HepG2 (cell line): Measurements from ENCODE around the gene NAV2. TPM values are rescaled to one million over a fixed set of nuclear protein-coding genes. Genes with fewer than 3 reads are reported as not detected.
A peak's percentile ranks its signal among the peaks of the same experiment; 100 is the strongest.

Experiments
- AGO2 ChIP-seq: fragments of 200-400 bp; formaldehyde crosslinking; optimal IDR thresholded peaks from 2 replicates; pipeline ENCODE3; 2017; ENCODE audit warnings: mild to moderate bottlenecking, low read depth, low read length, moderate library complexity
- ATRX ChIP-seq: sonication (generic); formaldehyde crosslinking; IDR thresholded peaks from 2 replicates; pipeline ENCODE4 v1.4.0; 2020; ENCODE audit warnings: missing genetic modification reagents, borderline replicate concordance
- CREM ChIP-seq, 2 experiments: sonication (generic) in 1 of 2; formaldehyde crosslinking in 1 of 2; IDR thresholded peaks; 2 replicates each; pipeline versions ENCODE4 v1.4.0 to v1.6.1; 2016 to 2020; ENCODE audit warnings: antibody characterized with exemption in 1 of 2, mild to moderate bottlenecking in 1 of 2, missing genetic modification reagents in 1 of 2
- ELF1 ChIP-seq: sonication (generic); formaldehyde crosslinking; IDR thresholded peaks from 2 replicates; pipeline ENCODE4 v1.4.0; 2020; ENCODE audit warnings: missing genetic modification reagents
- ELF4 ChIP-seq: sonication (generic); formaldehyde crosslinking; IDR thresholded peaks from 2 replicates; pipeline ENCODE4 v1.5.0; 2020; ENCODE audit warnings: missing genetic modification reagents, mild to moderate bottlenecking, moderate library complexity, borderline replicate concordance
- FOSL2 ChIP-seq: sonication (generic); formaldehyde crosslinking; IDR thresholded peaks from 2 replicates; pipeline ENCODE4 v1.4.0; 2020; ENCODE audit warnings: missing genetic modification reagents
- HNRNPH1 ChIP-seq: fragments of 200-400 bp; formaldehyde crosslinking; optimal IDR thresholded peaks from 2 replicates; pipeline ENCODE3; 2017; ENCODE audit warnings: mild to moderate bottlenecking, low read depth, low read length
- KDM2A ChIP-seq: sonication (generic); formaldehyde crosslinking; IDR thresholded peaks from 2 replicates; pipeline ENCODE4 v1.4.0; 2020; ENCODE audit warnings: low read depth, missing genetic modification reagents, borderline replicate concordance
- MYNN ChIP-seq: sonication (generic); formaldehyde crosslinking; IDR thresholded peaks from 2 replicates; pipeline ENCODE4 v1.4.0; 2020; ENCODE audit warnings: mild to moderate bottlenecking, low read depth, missing genetic modification reagents
- NFYB ChIP-seq: sonication (generic); formaldehyde crosslinking; IDR thresholded peaks from 2 replicates; pipeline ENCODE4 v1.4.0; 2020; ENCODE audit warnings: missing genetic modification reagents
- NR2F2 ChIP-seq: IDR thresholded peaks from 2 replicates; pipeline ENCODE4 v1.6.1; 2012; ENCODE audit warnings: low read depth, inconsistent platforms, borderline replicate concordance
- PRDM15 ChIP-seq: sonication (generic); formaldehyde crosslinking; IDR thresholded peaks from 2 replicates; pipeline ENCODE4 v1.4.0; 2020; ENCODE audit warnings: missing genetic modification reagents
- RAD21 ChIP-seq: fragments of 450-650 bp; formaldehyde crosslinking; IDR thresholded peaks from 2 replicates; pipeline ENCODE4 v1.5.0; 2020; ENCODE audit warnings: mild to moderate bottlenecking
- RBAK ChIP-seq: sonication (generic); formaldehyde crosslinking; IDR thresholded peaks from 2 replicates; pipeline ENCODE4 v1.5.1; 2020; ENCODE audit warnings: mild to moderate bottlenecking, missing genetic modification reagents
- SALL1 ChIP-seq: sonication (generic); formaldehyde crosslinking; IDR thresholded peaks from 2 replicates; pipeline ENCODE4 v1.8.0; 2022; ENCODE audit warnings: mild to moderate bottlenecking, missing genetic modification reagents
- SIN3B ChIP-seq: fragments of 150-350 bp; IDR thresholded peaks from 2 replicates; pipeline ENCODE4 v1.6.1; 2014; ENCODE audit warnings: low read length
- SMAD9 ChIP-seq: sonication (generic); formaldehyde crosslinking; IDR thresholded peaks from 2 replicates; pipeline ENCODE4 v1.5.1; 2020; ENCODE audit warnings: mild to moderate bottlenecking, missing genetic modification reagents
- SOX5 ChIP-seq: IDR thresholded peaks from 2 replicates; pipeline ENCODE4 v1.6.1; 2016; ENCODE audit warnings: borderline replicate concordance
- TSC22D2 ChIP-seq: sonication (generic); formaldehyde crosslinking; IDR thresholded peaks from 2 replicates; pipeline ENCODE4 v1.5.1; 2020; ENCODE audit warnings: missing genetic modification reagents, mild to moderate bottlenecking, borderline replicate concordance
- ZBTB43 ChIP-seq: sonication (generic); formaldehyde crosslinking; conservative IDR thresholded peaks from 2 replicates; pipeline ENCODE4 v1.4.0; 2020; ENCODE audit warnings: missing genetic modification reagents
- ZFP91 ChIP-seq: sonication (generic); formaldehyde crosslinking; IDR thresholded peaks from 2 replicates; pipeline ENCODE4 v1.9.0; 2022; ENCODE audit warnings: missing genetic modification reagents, mild to moderate bottlenecking, borderline replicate concordance
- ZNF496 ChIP-seq: sonication (generic); formaldehyde crosslinking; IDR thresholded peaks from 2 replicates; pipeline ENCODE4 v1.8.1; 2023; ENCODE audit warnings: mild to moderate bottlenecking, moderate library complexity, missing genetic modification reagents; ENCODE audit not compliant: insufficient replicate concordance
- ZNF605 ChIP-seq: sonication (generic); formaldehyde crosslinking; IDR thresholded peaks from 2 replicates; pipeline ENCODE4 v1.8.0; 2022; ENCODE audit warnings: mild to moderate bottlenecking, missing genetic modification reagents
- ZNF768 ChIP-seq: sonication (generic); formaldehyde crosslinking; IDR thresholded peaks from 2 replicates; pipeline ENCODE4 v1.4.0; 2020; ENCODE audit warnings: missing genetic modification reagents
- ZNF891 ChIP-seq: sonication (generic); formaldehyde crosslinking; IDR thresholded peaks from 2 replicates; pipeline ENCODE4 v1.5.0; 2020; ENCODE audit warnings: mild to moderate bottlenecking, missing genetic modification reagents
- polyA plus RNA-seq, 8 experiments: library from polyadenylated mRNA; depleted of rRNA in 3 of 8; stranded (reverse) in 7 of 8; unstranded in 1 of 8; fragments of >200 nt; fragmentation: Illumina TruSeq in 4 of 8; extraction: Trizol in 4 of 8; gene quantifications; 2 replicates each; pipeline versions ENCODE4 v1.2.1 to v1.2.3, GENCODE V29; 2011 to 2016; ENCODE audit warnings: low read depth in 4 of 8, missing spikeins in 1 of 8, mixed read lengths in 1 of 8; ENCODE audit not compliant: insufficient read depth in 1 of 8
- total RNA-seq, 5 experiments: library from RNA; depleted of rRNA; stranded (reverse); fragments of >200 nt; fragmentation: Illumina TruSeq; extraction: Trizol; gene quantifications; 2 replicates each; pipeline ENCODE4 v1.2.3, GENCODE V29; 2016; ENCODE audit warnings: low read depth in 1 of 5

The NAV2 gene
- total and polyA plus RNA-seq, 2 of the 13 experiments (the other 11 are each of a cell fraction or from before 2014, with no cell fraction given) = 9.3 to 34.6 TPM

GRCh38 chr11:19978668-19979518 is 266.3 kb downstream of the NAV2 start (continued):
- no peak for TF ChIP-seq ZBTB43 (CRISPR knock-in tag)
- TF ChIP-seq SOX5 (CRISPR knock-in tag) = peak; percentile 82; the same call in 1 of the 2 replicates
- no peak for TF ChIP-seq ZFP91 (CRISPR knock-in tag)
- no peak for TF ChIP-seq ELF1 (CRISPR knock-in tag)
- TF ChIP-seq SMAD9 = no peak
- no peak for TF ChIP-seq TSC22D2 (CRISPR knock-in tag)
- TF ChIP-seq SIN3B = 0 out of 2 replicates have a peak, but pooled peaks have one; percentile 25
- TF ChIP-seq HNRNPH1 = no peak
- TF ChIP-seq ZNF605 = no peak; the same call in 1 of the 2 replicates
- peak; percentile 47; the same call in 1 of the 2 replicates for TF ChIP-seq NR2F2
- TF ChIP-seq ZNF891 (CRISPR knock-in tag) = no peak
- TF ChIP-seq ZNF768 = no peak
- TF ChIP-seq FOSL2 = peak; percentile 99
- no peak for TF ChIP-seq RBAK (CRISPR knock-in tag)
- no peak for TF ChIP-seq ZNF496 (CRISPR knock-in tag)
- TF ChIP-seq PRDM15 (CRISPR knock-in tag) = no peak
- TF ChIP-seq NFYB (CRISPR knock-in tag) = no peak
- no peak for TF ChIP-seq AGO2
- TF ChIP-seq ELF4 = no peak
- no peak for TF ChIP-seq RAD21 (CRISPR knock-in tag)
- peak; percentile 75 for TF ChIP-seq CREM (IDR thresholded peaks at IDR 0.05)
- no peak for TF ChIP-seq CREM (CRISPR knock-in tag; IDR thresholded peaks at IDR 0.05)
- peak; percentile 60; the same call in 1 of the 2 replicates for TF ChIP-seq SALL1 (CRISPR knock-in tag)
- TF ChIP-seq MYNN (CRISPR knock-in tag) = no peak
- TF ChIP-seq ATRX = no peak
- no peak for TF ChIP-seq KDM2A (CRISPR knock-in tag)
